DND-41 (cell line): ENCODE data around the gene PLAAT5.

Source experiments
- EZH2 ChIP-seq: IDR thresholded peaks from 3 replicates; pipeline ENCODE4 v1.6.1; 2012; ENCODE audit warnings: borderline replicate concordance, low read depth, mild to moderate bottlenecking, moderate library complexity, low read length, inconsistent platforms; ENCODE audit not compliant: severe bottlenecking
- TF ChIP-seq, protein P1 (sequence below): IDR thresholded peaks from 2 replicates; pipeline ENCODE4 v1.5.1; 2012; ENCODE audit warnings: borderline replicate concordance, low read length, moderate library complexity, mild to moderate bottlenecking; ENCODE audit not compliant: poor library complexity, severe bottlenecking; ENCODE audit errors: extremely low read depth

DNA sequence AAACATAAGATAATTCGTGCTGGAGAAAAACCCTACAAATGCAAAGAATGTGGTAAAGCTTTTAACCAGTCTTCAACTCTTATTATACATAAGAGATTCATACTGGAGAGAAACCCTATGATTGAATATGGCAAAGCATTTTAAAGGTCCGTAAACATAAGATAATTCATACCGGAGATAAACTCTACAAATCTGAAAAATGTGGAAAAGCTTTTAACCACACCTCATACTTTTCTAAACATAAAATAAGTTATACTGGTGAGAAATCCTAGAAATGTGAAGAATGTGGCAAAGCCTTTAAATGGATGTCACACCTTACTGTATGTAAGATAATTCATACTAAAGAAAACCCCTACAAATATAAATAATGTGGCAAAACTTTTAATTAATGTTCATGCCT lies 20.7 kb downstream of the PLAAT5 start:
- TF ChIP-seq EZH2: no peak
- TF ChIP-seq, protein P1, sequence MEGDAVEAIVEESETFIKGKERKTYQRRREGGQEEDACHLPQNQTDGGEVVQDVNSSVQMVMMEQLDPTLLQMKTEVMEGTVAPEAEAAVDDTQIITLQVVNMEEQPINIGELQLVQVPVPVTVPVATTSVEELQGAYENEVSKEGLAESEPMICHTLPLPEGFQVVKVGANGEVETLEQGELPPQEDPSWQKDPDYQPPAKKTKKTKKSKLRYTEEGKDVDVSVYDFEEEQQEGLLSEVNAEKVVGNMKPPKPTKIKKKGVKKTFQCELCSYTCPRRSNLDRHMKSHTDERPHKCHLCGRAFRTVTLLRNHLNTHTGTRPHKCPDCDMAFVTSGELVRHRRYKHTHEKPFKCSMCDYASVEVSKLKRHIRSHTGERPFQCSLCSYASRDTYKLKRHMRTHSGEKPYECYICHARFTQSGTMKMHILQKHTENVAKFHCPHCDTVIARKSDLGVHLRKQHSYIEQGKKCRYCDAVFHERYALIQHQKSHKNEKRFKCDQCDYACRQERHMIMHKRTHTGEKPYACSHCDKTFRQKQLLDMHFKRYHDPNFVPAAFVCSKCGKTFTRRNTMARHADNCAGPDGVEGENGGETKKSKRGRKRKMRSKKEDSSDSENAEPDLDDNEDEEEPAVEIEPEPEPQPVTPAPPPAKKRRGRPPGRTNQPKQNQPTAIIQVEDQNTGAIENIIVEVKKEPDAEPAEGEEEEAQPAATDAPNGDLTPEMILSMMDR: no peak
